C4-2B (cell line): ENCODE data around the gene KCNAB1.

Source experiments
- H3K27ac ChIP-seq: fragments of 450-650 bp; 2 replicates; pipeline ENCODE4 v1.5.1; 2017
- CTCF ChIP-seq: fragments of 450-650 bp; conservative IDR thresholded peaks from 2 replicates; pipeline ENCODE4 v1.5.1; 2017; ENCODE audit warnings: mild to moderate bottlenecking
- ZFX ChIP-seq: fragments of 450-650 bp; IDR thresholded peaks from 2 replicates; pipeline ENCODE4 v1.6.1; 2017

KCNAB1 gene

GRCh38 chr3:156535162-156535627, 414.8 kb downstream of the KCNAB1 start:
- TF ChIP-seq CTCF (no peak; the same call in 1 of the 2 replicates), ZFX (no peak)
- no peak overlapping the region for H3K27ac ChIP-seq

GRCh38 chr3:156535798-156536197, 415.4 kb downstream of the KCNAB1 start:
- TF ChIP-seq CTCF (no peak), ZFX (no peak)
- H3K27ac ChIP-seq = no peak overlapping the region

- H3K27ac ChIP-seq = no peak overlapping the region
- TF ChIP-seq CTCF (no peak), ZFX (no peak)
Measured at GRCh38 chr3:156536524-156537316, 416.3 kb downstream of the KCNAB1 start.

GRCh38 chr3:156539051-156539450, 418.7 kb downstream of the KCNAB1 start:
- H3K27ac ChIP-seq = no peak overlapping the region
- TF ChIP-seq ZFX (no peak), CTCF (no peak)

- H3K27ac ChIP-seq = no peak overlapping the region
- no peak for TF ChIP-seq ZFX
- no peak for TF ChIP-seq CTCF
Measured at GRCh38 chr3:156539802-156540201, 419.4 kb downstream of the KCNAB1 start.

- TF ChIP-seq CTCF (no peak), ZFX (no peak)
- H3K27ac ChIP-seq = no peak overlapping the region
Measured at GRCh38 chr3:156542101-156543042, 422.0 kb downstream of the KCNAB1 start.

- H3K27ac ChIP-seq = no peak overlapping the region
- TF ChIP-seq CTCF = no peak
Measured at GRCh38 chr3:156543043-156543555, 422.7 kb downstream of the KCNAB1 start.
